HG02588 (cell line): Measurements from ENCODE around the gene PORCN.
"Not testable (repeated sequence)": the region's sequence is repeated elsewhere in the genome, so short reads cannot be mapped to it uniquely, and the experiment has no call there.

Experiments
- ATAC-seq: cut with Tn5 transposase; IDR thresholded peaks from one replicate; pipeline ENCODE4 v1.9.1; 2021; ENCODE audit warnings: mild to moderate bottlenecking, moderate library complexity; ENCODE audit not compliant: unreplicated experiment

The PORCN gene

GRCh38 chrX:48509245-48509590 is 426 bp downstream of the PORCN start:
- ATAC-seq, result no peak

- ATAC-seq, result no peak
Observed at GRCh38 chrX:48509619-48510018, 827 bp downstream of the PORCN start.

- ATAC-seq, result no peak
Observed at GRCh38 chrX:48511560-48511959, 2.8 kb downstream of the PORCN start.

GRCh38 chrX:48512371-48512935 is 3.7 kb downstream of the PORCN start:
- no peak for ATAC-seq

- no peak for ATAC-seq
Observed at GRCh38 chrX:48513670-48514069, 4.9 kb downstream of the PORCN start.

GRCh38 chrX:48514126-48514806 is 5.5 kb downstream of the PORCN start:
- no peak for ATAC-seq

- ATAC-seq, result no peak
Observed at GRCh38 chrX:48514868-48515460, 6.2 kb downstream of the PORCN start.

GRCh38 chrX:48515842-48516241 is 7.0 kb downstream of the PORCN start:
- ATAC-seq, result no peak

- ATAC-seq, result no peak
Observed at GRCh38 chrX:48516285-48516684, 7.5 kb downstream of the PORCN start.

- no peak for ATAC-seq
Observed at GRCh38 chrX:48516987-48517386, 8.2 kb downstream of the PORCN start.

- ATAC-seq, result not testable (repeated sequence)
Observed at GRCh38 chrX:48519481-48519880, 10.7 kb downstream of the PORCN start.

- no peak for ATAC-seq
Observed at GRCh38 chrX:48520455-48520854, 11.7 kb downstream of the PORCN start.

GRCh38 chrX:48520976-48521352 is 12.2 kb downstream of the PORCN start:
- no peak for ATAC-seq

GRCh38 chrX:48521353-48522243 is 12.8 kb downstream of the PORCN start, which contains the start of gene EBP:
TSS of gene EBP (plus strand) at chrX:48521808. CDS start at chrX:48523772, 1,964 bp downstream.
- peak; percentile 98 for ATAC-seq

GRCh38 chrX:48522291-48522690 is 13.5 kb downstream of the PORCN start:
- ATAC-seq, result no peak

- ATAC-seq, result no peak
Observed at GRCh38 chrX:48523682-48524081, 14.9 kb downstream of the PORCN start.

GRCh38 chrX:48525853-48526252 is 17.1 kb downstream of the PORCN start:
- not testable (repeated sequence) for ATAC-seq

- ATAC-seq, result no peak
Observed at GRCh38 chrX:48530736-48531135, 21.9 kb downstream of the PORCN start.

- ATAC-seq, result no peak
Observed at GRCh38 chrX:48531358-48531959, 22.7 kb downstream of the PORCN start.

- ATAC-seq, result no peak
Observed at GRCh38 chrX:48532161-48532560, 23.4 kb downstream of the PORCN start.

- no peak for ATAC-seq
Observed at GRCh38 chrX:48533165-48533564, 24.4 kb downstream of the PORCN start.
